MV-4-11 (cell line): ENCODE results near the gene SNX2.

Experiments used
- DNase-seq: peaks from one replicate; lab custom pipeline; 2025; lab: John Stamatoyannopoulos, UW

The SNX2 gene

DNA sequence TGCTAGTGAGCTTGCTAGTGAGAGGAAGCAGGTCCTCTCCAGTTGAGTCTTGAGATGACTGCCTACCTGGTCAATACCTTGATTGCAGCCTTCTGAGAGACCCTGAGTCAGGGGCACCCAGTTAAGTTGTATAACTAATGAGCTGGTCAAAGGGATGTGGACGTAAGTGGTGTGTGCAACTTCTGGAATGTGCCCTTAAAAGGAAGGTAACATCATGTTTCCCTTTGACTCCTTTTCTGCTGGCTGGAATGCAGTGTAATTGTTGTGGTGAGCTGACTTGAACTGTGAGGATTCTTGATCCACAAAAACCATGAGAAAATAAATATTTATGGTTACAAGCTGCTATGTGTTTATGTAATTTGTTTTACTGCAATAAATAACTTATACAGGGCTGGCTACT lies 2.4 kb upstream of the SNX2 start:
- DNase-seq, result no peak

DNA sequence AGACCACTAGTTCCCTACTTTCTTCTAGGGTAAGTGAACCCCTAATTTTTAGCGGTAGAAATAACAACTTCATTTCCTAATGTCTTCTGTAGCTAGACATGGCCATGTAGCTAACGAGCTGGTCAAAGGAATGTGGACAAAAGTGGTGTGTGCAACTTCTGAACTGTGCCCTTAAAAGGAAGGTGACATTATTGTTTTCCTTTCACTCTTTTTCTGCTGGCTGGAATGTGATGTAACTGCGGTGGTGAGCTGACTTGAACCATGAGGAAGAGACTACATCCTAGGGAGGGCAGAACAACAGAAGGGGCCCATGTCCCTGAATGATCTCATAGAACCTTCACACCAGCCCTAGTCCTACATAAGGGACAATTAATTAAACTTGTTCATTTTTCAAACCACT lies 1.3 kb upstream of the SNX2 start:
- DNase-seq, result peak; percentile 59

DNA sequence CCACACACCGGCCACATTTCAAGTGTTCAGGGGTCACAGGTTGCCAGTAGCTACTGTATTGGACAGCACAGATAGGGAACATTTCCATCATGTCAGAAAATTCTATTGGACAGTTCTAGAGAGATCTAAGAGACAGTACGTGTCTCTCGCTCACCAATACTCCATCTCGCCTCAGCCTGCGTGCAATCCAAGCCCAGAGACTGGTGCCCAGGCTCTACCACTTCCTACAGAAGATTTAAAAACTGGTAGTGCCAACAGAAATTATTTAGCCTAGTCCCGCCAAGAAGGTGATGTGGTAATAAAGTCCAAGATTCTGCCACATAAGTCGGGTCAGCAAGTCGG lies 390 bp upstream of the SNX2 start:
- no peak for DNase-seq

DNA sequence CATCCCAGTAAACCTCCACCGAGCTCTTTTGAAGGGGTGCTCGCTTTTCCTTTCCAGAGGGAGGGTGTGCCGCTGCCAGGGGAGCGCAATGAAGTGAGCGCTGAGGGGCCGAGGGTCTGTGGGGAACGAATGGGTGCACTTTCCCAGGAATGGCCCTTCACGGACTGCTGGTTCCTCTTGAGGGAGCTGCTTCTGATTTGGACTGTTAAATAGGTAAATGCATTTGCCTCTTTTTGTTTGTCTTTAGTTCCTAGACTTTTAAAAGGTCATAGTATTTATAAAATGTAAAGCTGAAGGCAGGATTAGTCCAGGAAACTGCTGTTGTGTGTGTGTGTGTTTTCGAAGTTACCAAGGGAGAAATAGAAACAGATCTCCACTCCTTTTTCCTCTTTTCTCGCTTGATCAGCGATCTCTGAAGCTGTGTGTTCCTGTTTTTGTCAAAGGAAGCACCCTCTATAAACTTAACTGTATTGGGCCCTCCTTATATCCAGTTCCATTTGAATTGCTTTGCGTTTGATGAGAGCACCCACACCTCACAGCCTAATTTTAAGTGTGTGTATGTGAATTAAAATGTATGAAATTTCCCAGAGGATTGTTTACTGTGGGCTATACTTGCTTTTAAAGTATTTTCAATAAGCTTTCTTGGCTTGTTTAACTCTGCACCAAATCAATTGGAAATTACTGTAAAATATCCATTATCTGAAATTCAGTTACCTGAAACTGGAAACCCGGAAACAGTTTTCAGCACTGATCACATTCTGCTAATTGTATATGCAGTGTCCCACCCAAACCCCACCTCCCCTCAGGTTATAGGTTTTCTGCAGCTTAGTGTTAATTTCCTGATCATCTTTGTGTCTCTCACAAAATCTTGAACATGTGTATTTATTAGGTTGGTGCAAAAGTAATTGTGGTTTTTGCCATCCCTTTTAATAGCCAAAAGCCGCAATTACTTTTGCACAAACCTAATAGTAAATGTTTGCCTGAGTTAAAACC lies 966 bp downstream of the SNX2 start:
- DNase-seq, result peak; percentile 82

DNA sequence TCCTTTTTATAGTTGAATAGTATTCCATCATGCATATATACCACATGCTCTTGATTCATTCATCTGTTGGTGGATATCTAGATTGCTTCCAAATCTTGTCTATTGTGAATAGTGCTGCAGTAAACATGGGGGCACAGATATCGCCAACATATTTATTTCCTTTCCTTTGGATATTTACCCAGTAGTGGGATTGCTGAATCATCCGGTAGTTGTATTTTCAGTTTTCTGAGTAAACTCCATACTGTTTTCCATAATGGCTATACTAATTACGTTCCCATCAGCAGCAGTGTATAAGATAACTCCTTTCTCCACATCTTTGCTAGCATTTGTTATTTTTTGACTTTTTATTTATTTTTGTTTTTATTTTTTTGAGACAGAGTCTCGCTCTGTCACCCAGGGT lies 3.3 kb downstream of the SNX2 start:
- no peak for DNase-seq

DNA sequence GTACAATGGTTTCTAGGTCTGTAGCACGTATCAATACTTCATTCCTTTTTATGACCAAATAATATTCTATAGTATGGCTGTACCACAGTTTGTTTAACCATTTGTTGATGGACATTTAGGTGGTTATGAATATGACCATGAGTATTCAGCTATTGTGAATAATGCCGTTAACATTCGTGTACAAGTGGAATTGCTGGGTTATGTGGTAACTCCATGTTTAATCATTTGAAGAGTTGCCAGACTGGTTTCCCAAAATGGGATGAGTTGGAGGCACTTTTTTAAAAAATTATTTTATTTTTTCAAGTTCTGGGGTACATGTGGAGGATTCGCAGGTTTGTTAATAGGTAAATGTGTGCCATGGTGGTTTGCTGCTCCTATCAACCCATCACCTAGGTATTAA lies 4.6 kb downstream of the SNX2 start:
- DNase-seq, result no peak

DNA sequence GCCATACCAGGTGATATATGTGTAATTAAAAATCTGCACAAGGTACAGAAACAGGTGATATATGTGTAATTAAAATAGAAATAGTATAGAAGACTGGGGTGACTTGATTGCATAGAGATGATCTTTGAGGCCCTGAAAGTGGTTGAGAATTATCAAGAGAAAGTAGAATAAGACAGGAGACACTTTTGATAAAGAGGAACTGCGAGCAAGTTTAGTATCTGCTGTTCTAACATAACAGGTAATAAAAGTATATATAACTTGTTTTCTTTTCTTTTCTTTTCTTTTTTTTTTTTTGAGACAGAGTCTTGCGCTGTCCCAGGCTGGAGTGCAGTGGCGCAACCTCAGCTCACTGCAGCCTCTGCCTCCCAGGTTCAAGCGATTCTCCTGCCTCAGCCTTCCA lies 5.4 kb downstream of the SNX2 start:
- peak; percentile 20 for DNase-seq

DNA sequence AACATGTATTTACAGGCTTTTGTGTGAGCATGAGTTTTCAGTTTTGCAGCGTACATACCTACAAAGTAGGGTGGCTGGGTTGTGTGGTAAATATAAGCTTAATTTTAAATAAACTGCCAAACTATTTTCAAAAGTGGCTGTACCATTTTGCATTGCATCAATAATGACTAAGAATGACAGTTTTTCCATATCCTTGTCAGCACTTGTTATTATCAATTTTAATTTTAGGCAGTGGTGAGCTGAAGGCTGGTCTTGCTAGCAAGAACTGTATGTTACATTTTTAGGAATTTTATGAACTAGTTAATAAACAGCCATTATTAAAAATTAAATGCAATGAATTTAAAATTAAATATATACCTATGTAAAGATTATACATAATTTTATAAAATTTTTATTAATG lies 6.6 kb downstream of the SNX2 start:
- DNase-seq, result no peak

DNA sequence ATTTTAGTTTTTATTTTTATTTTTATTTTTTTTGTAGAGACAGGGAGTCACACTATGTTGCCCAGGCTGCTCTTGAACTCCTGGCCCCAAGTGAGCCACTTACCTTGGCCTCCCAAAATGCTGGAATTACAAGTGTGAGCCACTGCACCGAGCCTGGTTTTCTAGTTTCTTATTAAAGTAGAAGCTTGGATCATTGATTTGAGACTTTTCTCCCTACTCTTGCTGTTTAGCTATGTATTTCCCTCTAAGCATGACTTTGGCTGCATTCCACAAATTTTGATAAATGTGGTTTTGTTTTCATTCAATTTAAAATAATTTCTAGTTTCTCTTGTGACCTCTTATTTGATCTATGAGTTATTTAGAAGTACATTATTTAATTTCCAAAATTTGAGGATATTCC lies 10.4 kb downstream of the SNX2 start:
- no peak for DNase-seq

DNA sequence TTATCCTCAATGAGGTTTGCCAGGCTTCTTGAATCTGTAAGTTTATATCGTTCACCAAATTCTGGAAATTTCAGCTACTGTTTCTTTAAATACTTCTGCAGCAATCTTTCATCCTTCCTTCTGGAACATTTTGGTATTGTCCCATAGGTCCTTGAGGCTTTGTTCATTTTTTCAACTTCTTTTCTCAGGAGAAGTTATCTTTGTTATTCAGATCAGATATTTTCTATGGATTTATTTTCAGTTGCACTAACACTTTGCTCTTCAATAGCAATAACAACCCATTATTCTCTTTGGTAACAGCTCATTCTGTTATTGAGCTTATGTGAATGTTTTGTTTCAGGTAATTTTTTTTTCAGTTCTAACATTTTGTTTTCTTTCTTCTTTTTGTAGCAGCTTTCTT lies 13.5 kb downstream of the SNX2 start:
- no peak for DNase-seq

DNA sequence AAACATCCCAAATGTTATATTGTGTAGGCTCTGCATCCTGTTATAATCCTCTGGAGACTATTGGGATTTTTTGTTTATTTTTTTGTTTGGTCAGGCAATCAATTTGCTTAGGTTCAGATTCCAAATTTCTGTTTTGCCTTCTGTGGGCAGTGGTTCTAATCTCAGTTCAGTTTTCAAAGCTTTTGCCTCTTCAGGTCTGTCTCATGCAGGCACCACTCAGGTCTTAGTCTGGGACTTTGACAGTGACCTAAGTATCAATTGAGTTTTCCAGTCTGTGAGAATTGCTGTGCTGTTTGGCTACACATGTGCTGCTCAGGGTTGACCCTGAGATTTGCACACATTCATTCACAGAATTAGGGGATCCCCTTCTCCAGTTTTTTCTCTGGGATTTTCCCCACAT lies 14.1 kb downstream of the SNX2 start:
- no peak for DNase-seq

DNA sequence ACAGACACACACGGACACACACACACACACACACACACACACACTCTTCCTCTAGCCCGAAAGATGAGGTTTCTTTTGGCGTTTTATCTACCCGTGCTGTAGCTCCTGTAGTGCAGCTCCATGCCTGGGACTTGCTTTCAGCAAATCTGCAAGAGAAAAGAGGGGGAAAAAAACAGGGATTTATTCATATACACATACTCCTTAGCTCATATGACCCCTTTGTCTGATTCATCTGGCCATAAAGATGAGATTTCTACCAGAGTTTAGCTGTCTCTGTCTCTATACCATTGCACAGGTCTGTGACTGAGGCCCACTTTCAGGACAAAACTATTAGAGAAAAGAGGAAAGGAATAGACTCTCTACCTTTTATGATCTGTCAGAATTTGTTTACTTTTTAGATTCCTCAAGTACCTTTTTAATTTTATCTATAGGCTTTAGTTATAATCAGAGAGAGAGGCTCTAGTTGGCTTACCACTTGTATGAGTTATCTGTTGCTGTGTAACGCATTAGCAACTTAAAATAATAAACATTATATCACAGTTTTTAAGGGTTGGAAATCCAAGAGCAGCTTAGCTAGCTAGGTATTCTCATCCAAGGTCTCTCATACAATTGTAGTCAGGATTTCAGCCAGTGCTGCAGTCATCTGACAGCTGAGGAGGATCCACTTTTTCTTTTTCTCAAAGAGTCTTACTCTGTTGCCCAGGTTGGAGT lies 14.7 kb downstream of the SNX2 start:
- no peak for DNase-seq

DNA sequence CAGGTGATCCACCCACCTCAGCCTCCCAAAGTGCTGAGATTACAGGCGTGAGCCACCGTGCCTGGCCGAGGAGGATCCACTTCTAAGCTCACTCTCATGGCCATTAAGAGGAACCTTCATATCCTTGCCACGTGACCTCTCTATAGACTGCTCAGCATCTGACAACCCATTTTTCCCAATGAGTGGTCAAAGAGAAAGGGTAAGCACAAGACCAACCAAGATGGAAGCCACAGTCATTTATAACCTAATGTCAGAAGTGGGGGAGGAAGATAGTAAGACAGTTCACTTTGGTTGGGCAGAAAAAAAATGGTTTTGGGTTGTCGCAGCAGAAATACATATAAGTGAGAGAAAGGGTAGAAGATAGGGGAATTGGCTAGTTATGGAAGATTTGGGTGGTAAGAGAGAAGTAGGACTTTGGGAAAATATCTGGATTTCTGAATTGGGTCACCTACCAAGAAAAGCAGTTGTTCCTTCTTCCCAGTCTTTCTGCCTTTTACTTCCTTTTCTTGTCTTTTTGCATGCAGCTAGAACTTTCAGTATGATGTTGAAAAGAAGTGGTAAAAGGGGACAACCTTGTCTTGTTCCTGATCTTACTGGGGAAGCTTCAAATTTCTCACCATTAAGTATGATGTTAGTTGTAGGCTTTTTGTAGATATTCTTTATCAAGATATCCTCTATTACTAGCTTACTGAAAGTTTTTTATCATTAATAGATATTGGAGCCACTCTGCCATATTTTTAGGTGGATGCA lies 15.6 kb downstream of the SNX2 start:
- DNase-seq, result peak; percentile 46

DNA sequence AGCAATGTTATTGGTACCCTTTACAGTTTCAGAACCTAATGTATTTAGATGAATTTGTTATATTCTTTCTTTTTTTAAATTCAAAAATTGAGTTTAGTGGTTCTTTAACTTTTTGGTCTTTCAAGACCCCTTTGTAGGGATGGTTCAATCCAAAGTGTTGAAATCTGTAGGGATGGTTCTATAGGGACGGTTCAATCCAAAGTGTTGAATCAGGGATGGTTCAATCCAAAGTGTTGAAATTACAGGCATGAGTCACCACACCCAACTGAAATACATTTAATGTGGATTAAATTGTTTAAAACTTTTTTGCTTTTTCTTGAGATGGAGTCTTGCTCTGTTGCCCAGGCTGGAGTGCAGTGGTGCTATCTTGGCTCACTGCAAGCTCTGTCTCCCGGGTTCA lies 30.6 kb downstream of the SNX2 start:
- DNase-seq, result no peak

DNA sequence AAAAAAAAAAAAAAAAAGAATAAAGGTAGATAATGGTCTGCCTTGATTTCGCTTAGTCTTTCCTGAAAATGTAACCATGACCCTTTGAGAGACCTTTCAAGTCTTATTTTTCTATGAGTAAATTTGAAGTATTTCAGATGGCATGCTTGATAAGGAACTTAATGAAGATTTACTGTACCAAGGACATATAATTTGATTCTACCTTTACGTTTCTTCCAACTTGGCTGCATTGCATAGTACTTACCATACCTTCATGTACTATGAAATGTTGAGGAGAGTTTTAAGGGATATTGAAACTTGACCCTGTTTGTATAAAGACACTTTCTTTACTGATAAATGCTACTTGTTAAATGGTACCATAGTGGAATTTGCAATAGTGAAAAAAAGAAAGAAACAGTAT lies 35.5 kb downstream of the SNX2 start:
- no peak for DNase-seq

DNA sequence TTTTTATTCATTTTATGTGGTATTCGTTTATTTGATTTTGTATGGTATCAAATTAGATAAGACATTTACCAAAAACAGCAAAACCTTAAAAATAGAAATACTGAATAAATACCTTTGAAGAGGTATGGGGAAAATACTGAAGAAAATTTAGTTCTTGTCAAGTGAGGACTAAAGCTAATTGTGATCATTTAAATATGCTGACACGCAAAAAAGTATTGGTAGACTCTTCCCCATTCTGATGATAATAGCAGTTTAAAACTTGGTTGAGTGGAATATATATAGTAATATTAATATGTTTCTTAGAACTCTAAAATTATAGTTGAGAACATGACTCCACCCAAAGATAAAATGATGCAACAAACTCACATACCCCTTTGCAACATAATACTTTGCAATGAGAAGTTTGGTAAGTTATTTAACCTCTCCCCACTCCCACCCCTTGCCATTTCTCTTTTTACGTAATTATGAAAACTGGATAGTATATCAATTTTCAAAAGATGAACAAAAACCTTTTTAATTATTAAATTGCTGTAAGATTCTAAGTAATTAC lies 40.4 kb downstream of the SNX2 start:
- DNase-seq, result no peak

DNA sequence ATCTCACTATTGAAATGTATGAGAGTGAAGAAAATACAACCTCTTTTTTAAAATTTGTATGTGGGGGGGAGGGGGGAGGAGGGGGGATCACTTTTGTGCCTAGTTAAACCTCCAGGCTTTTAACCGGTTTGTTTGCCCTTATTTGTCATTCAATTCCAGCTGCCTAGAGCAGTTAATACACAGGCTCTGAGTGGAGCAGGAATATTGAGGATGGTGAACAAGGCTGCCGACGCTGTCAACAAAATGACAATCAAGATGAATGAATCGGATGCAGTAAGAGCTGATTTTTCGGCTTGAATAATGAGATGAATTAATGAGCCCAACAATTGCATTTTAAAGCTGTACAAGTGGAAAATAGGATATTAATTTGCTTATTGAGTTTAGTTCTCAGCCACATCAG lies 41.9 kb downstream of the SNX2 start:
- DNase-seq, result no peak

DNA sequence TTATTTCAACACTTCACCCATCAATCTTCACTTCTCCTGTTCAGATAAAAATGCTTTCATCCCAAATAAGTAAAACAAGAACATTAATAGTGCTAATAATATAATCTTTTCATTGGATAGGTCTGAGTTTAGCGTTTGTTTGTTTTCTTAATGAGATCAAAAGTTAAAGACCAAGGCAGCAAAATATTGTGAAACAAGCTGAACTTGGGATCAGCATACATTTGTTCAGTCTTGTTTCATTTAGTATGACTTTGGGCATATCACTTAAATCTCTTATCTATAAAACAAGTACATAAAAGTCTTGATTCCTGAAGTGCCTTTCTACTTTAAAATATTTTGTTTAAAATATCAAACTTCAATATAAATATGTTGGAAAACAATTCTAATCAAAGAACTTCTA lies 57.1 kb downstream of the SNX2 start:
- DNase-seq, result no peak

DNA sequence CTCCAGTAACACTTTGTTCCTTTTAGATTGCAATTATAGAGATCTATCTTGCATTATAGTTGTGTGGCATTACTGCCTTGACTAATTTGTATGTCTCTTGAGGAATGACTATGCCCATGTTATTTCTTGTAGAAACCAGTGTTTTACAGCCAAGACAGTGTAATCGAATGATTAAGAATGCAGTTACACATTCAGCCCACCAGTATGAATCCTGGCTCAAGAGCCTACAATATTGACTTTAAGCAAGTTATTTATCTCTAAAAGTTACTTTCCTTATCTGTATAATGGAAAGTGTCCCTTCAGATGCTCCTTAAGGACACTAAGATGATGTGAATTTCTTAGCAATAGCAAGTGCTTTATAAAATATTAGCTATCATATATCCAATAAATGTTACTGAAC lies 60.8 kb downstream of the SNX2 start:
- DNase-seq, result no peak

DNA sequence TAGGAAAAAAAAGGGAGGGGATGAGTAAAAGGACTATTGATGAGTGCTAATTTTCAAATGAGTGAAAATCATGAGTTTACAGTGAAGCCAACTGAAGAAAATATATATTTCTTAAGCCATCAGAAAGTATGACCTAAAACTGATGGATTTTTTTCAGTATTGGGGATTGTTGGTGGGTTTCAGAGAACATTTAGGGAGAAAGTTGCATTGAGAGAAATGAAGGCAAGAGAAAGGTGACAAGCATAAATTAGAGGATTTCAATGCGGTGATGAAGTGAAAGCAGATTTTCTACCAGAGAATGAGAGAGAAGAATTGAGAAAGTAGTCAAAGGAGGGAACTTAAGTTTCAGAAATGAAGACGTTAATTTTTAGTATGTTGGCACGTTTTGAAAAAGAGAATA lies 62.1 kb downstream of the SNX2 start:
- no peak for DNase-seq

DNA sequence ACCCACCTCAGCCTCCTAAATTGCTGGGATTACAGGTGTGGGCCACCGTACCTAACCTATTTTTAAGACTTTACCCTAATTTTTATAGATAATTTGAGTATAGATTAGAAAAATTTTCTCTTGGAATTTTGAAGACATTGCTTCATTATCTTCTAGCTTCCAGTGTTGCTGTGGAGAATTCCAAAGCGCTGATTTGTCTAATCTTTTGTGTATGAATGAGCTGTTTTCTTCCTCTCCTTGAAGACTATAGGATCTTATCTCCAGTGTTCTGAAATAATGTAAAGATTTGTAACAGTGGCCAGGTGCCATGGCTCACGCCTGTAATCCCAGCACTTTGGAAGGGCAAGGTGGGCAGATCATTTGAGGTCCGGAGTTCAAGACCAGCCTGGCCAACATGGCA lies 64.9 kb downstream of the SNX2 start:
- no peak for DNase-seq

DNA sequence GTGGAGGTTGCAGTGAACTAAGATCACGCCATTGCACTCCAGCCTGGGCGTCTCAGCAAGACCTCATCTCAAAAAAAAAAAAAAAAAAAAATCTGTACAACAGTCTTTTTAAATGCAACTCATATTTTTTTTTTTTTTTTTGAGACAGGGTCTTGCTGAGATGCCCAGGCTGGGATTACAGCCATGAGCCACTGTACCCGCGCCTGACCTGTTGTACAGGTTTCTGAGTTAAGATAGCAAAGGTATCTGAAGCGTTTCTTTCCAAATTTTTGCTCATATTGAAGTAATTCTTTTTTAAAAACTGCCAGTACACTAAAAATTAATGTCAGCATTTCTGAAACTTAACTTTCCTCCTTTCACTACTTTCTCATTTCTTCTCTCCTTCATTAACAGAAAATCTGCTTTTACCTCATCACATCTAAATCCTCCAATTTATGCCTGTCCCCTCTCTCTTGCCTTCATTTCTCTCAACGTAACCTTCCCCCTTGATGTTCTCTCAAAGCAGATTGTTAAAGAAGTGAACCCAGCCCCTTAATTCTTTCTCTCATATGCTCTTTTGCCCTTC lies 67.2 kb downstream of the SNX2 start:
- DNase-seq, result no peak
